HG03565 (cell line): Measurements from ENCODE around the gene SPCS3.
"Not testable (repeated sequence)": the region's sequence is repeated elsewhere in the genome, so short reads cannot be mapped to it uniquely, and the experiment has no call there.

Source experiments
- ATAC-seq: cut with Tn5 transposase; IDR thresholded peaks from one replicate; pipeline ENCODE4 v1.9.1; 2021; ENCODE audit warnings: mild to moderate bottlenecking, moderate library complexity; ENCODE audit not compliant: unreplicated experiment

The SPCS3 gene

DNA sequence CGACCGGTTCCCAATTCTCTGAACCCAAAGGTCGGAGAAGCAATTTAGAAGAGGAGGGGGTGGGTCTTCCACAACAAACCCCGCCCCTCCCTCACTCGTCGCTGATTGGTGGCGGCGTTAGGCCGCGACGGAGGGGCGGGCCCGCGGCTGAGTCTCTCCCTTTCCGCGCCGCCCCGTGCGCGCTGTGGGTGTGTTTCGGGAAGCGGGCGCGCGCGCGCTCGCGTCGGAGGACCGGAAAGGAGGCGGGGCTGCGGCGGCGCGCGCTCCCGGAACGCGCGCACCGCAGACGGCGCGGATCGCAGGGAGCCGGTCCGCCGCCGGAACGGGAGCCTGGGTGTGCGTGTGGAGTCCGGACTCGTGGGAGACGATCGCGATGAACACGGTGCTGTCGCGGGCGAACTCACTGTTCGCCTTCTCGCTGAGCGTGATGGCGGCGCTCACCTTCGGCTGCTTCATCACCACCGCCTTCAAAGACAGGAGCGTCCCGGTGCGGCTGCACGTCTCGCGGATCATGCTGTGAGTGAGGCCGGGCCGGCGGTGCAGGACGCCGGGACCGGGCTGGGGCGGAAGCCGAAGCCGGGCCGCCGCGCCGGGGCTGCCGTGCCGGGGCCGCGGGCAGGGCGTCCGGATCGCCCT, at the start of gene SPCS3:
SPCS3 (plus strand) TSS at position 263 of the 636 bp plus-strand sequence; CDS start at position 374, 111 bp downstream.
- ATAC-seq, result peak; percentile 84

DNA sequence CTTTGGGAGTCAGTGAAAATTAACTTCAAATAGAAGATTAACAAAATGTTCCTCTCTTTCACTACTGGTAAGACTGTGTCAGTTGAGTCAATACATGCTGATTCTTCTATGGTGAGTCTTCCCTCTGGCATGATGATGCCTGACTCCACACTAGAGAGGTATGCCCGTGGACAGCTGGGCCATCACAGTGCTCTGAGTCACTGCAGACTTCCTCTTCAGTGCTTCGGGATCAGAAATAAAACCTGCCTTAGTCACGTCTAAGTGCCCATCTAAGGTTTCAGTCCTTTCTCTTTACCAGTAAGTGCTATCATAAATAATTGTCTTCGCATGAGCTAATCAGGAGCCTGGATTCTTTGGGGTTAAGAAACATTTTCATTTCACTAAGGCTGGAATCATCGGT, 49.1 kb upstream of the SPCS3 start:
- ATAC-seq, result no peak

DNA sequence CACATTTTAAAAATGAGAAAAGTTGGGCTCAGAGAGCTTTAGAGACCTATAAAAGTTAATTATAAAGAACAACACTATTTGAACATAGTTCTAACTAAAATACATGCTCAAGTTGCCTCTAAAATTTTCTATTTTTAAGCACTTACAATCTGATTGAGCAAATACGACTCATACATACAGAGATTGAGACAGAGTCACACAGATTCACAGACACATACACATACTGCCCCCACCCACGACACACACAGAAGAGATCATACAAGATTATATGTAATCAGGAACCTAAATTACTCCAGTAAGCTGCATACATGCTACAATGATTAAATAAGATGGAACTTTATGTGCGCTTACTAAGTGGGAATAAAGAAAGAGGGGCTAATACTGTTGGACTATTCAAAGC, 48.0 kb upstream of the SPCS3 start:
- ATAC-seq, result no peak

DNA sequence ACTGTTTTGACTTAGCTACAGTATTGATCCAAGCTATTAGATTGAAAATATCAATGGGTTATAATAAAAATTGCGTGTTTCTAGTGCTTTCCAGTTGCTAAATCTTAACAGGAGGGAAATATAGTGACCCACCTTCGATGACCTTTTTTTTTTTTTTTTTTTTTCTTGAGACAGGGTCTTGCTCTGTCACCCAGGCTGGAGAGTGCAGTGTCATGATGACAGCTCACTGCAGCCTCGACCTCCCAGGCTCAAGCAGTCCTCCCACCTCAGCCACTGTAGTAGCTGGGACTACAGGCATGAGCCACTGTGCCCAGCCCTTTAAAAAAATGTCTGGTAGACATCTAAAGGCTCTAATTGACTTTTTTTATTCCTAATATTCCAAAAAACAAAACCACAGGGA, 47.0 kb upstream of the SPCS3 start:
- ATAC-seq, result no peak

DNA sequence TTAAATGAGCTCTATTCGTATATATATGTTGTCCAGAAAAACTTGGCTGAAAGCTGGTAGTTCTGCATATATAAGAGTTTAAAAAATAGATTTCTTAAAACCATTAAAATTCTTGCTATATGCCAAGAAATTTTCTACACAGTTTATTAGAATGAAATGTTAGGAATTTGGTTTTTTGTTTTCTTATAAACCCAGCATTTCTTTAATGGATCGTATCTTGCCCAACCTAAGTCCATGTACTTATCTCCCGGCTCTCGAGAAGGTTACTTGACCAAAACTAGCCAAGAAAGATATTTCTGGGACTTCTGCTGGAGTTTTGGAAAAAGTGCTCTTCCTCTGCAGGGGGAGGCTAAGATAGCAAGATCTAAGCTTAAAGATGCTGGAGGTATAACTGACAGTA, 46.0 kb upstream of the SPCS3 start:
- no peak for ATAC-seq

DNA sequence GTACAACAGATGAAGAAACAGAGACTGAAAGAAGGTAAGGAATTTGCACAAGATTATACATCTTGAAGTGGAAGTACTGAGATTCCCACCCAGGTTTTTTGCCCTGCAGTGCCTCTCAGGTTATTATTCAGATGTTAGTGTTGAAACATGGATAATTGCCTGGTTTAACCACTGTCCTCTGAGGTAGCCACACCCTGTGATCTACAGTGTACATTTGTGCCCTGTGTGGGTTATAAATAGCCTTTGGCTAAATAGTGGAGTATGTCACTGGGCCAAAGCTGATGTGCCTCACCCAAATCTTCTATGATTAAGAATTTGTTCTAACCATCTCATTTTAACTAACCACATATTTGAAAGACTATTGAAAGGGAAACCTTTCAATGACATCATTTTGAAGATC, 45.3 kb upstream of the SPCS3 start:
- ATAC-seq, result no peak

DNA sequence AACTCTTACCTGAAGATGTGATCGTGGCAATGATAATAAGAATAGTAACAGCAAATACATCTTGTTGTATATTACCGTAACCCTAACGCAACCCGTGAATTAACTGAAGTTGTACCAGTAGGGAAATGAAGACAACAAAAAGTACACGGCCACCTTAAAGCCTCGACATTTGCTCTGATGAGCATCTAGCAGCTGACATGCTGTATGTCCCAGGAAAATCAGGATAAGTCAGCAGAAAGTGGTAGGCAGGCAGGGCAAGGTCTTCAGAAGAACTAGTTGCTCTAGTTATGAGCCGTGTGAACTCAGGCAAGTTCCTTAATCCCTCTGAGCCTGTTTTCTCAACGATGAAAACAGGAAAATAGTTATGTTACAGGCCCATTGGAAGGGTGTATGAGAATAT, 43.1 kb upstream of the SPCS3 start:
- no peak for ATAC-seq

DNA sequence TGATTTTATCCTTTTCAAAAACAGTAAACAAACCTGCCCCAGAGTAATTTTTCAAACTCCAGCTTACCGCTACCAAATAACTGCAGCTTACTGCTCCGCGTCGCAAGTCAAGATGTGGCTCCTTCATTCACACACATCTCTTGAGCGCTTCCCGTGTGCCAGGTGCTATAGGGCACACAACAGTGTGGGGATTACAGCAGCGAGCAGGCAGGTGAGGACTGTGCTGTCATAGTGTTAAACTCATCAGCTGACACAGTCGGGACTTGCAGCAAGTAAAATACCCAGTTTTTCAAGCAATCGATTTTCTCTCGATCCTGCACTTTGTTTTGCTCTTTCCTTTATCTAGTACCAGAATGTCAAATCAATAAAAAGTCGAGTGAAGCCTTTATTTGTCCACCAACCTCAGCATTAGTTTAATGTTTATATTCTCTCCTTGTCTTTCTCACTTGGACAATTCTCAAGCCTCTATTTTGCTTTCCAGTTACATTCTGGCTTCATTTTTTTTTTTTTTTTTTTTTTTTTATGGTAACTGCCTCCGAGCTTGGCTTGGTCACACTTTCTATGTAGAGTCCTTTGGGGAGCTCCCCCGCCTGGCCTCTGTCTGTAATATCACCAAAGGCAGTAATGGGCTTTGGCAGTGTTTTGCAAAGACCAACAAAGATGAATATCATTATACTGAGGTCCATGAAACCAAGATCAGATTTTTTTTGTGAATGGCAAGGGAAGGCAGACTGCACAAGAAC, 42.4 kb upstream of the SPCS3 start:
- peak; percentile 92 for ATAC-seq

DNA sequence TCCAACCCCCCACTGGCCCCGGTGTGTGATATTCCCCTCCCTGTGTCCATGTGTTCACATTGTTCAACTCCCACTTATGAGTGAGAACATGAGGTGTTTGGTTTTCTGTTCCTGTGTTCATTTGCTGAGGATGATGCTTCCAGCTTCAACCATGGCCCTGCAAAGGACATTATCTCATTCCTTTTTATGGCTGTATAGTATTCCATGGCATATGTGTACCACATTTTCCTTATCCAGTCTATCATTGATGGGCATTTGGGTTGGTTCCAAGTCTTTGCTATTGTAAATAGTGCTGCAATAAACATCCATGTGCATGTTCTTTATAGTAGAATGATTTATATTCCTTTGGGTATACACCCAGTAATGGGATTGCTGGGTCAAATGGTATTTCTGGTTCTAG, 40.2 kb upstream of the SPCS3 start:
- not testable (repeated sequence) for ATAC-seq

DNA sequence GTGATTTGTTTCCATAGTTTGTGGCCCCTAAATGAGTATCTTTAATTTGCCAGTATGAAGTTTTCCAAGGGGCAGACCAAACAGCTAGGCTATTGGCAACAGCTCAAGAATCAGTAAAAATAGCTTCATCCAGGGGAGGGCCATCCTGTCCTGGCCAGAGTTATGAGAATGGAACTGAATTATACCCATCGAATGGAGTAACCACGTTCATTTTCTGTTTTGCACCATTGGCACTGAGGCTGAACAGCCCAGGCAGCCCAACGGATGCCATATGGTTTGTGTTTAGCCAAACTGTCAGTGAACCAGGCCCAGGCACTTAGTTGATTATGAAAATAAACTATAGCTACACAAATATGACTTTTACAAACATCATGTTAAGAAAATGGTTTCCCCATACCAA, 33.0 kb upstream of the SPCS3 start:
- no peak for ATAC-seq

DNA sequence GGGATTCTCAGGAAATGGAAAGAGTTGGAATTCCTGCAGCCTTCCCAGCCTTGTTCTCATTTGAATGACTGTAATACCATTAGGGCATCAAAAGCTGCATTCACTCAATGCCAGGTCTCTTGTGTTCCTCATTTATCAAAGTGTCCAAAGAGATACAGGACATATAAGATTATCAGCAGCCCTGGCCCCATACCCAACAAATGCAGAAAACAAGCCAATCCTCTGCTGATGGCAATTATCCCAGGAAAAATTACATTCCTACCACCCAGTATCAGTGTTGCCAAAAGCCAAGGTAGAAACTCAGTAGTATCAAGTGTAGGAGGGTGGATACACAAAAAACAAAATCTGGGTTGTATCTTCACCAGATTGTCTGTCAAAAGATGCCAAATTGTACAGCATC, 32.2 kb upstream of the SPCS3 start:
- ATAC-seq, result no peak

DNA sequence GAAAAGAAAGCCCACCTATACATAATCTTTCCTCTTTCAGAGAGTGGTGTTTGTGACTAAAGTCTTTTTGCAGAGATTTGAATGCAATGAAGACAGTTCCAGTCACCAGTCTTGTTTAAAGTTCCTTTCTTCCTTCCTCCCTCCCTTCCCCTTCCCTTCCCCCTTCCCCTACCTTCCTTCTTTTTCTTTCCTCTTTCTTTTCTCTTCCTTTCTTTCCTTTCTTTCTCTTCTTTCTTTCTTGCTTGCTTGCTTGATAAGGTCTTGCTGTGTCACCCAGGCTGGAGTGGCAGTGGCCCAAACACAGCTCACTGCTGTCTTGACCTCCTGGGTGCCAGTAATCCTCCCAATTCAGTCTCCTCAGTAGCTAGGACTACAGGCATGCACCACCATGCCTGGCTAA, 31.7 kb upstream of the SPCS3 start:
- no peak for ATAC-seq

DNA sequence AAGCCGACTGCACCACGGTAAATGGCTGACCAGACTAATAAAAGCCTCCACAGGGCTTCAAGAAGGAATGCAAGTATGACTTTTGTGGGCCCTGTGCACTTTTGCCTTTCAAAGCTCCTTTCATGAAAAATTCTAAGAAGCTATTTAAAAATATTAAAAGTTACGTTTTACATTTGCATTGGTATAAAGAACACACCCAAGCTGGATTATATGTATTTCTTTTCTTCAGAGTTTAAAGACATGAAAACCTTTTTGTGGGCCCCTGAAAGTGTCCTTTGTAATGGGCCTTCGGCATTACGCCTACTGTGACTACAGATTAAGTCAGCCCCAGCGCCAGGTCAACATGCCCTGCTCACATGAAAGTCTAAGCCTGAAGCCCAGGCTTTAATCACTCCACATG, 30.2 kb upstream of the SPCS3 start:
- no peak for ATAC-seq

DNA sequence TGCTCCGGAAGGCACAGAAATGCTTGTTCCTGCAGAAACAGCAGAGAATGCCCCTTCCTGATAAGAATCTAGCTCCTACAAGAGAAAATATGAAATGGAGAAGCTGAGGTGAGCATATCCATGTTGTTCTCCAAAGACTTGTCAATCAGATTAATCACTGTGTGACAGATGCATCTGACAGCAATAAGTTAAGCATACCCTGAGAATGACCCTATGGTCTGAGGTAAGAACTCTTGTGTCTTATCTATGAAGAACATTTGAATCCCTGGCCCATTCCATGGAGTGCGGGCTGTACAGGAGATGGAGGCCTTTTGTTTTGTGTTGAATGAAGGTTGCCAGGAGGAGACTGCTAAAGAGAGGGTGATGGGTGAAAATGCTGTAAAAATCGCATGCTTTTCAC, 29.2 kb upstream of the SPCS3 start:
- no peak for ATAC-seq

DNA sequence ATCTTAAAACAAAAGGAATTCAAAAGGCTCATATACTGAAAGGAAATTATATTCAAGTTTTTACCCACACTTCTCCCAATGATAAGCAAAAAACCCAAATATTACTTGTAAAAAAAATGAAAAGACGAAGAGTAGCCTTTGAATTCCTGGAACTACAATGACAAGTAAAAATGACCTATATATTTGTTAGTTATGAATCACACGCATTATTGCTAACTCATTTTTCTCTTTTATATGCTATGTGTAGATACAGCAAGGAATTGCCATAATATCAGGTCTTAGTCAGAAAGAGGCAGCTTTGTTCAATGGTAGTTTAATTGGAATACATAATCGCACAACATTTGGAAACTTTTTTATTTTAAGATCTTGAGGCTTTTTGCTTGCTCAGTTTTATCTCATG, 28.0 kb upstream of the SPCS3 start:
- ATAC-seq, result no peak

DNA sequence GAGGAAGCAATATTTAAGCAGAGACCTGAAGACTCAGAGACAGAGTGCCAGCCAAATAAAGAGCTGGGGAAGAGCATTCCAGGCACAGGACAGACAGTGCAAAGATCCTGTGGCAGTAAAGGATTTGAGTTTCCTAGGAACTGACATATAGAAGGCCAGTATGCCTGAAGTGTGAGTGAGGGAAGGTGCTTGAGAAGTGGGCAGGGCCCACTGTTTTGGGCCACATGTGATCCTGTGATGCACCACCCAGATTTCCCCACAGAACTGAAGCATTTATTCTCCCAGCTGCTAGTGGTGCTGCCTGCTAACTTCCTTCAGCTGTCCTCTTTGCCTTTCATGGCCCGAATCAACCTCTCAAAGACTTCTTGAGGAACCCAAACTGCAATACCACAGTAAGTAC, 26.8 kb upstream of the SPCS3 start:
- ATAC-seq, result no peak

DNA sequence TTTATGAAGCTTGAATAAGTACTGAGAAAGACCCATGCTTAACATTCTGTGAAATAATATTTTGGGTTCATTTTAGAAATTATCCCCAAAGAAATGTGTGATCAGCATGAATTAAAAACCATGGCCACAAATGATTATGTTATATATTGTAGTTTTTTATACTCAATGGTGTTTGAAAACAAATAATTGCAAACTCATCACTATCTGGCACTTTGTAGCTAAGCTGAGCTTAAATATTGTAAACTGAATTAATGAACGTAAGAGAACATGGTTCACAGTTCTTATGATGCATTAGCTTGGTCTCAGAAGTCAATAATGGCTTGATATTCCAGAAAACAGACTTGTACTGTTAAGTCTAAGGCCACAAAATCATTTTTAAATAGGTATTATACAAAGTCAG, 26.1 kb upstream of the SPCS3 start:
- ATAC-seq, result no peak

DNA sequence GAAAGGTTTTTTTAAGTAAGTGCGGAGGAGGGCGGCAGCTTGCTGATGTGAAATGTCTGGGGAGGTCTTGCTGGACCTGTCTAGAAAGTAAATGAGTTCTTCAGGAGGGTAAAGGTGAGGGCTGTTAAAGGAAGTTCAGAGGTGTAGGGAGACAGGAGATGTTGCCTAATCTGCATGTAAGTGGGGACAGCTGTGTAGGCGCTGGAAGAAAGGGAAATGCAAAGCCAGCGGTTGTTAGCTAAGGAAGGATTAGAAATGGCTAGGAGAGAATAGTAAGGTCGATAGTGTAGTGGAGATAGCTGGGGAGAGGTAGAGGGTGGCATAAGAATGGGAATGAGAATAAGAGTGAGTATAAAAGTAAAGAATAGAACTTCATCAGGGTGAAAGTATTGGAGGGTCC, 23.9 kb upstream of the SPCS3 start:
- not testable (repeated sequence) for ATAC-seq

DNA sequence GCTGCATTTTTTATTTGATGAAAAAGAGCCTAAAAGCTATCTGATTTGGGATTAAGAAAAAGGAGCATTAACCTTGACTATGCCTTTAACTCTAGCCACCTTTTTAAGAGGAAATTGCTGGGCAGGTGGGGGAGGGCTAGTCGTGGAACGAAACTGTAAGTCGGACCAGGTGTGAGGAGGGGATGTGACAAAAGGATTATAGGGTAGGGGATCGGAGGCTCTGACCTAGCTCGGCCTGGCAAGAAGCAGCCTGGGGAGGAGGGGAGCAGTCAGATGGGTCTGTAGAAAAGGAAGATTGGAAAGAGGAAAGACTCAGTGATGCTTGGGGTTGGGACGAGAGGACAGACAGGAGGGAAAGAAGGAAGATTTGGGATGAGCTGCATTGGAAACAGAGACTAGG, 21.1 kb upstream of the SPCS3 start:
- ATAC-seq, result no peak

DNA sequence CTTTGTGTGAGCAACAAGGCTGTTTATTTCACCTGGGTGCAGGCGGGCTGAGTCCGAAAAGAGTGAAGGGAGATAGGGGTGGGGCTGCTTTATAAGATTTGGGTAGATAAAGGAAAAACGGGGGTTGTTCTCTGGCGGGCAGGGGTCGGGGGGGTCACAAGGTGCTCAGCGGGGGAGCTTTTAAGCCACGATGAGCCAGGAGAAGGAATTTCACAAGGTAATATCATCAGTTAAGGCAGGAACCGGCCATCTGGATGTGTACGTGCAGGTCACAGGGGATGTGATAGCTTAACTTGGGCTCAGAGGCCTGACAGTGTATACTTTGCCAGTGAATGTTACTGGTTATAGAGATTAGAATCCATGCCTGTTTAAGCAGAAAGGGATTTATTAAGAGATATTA, 19.7 kb upstream of the SPCS3 start:
- no peak for ATAC-seq

DNA sequence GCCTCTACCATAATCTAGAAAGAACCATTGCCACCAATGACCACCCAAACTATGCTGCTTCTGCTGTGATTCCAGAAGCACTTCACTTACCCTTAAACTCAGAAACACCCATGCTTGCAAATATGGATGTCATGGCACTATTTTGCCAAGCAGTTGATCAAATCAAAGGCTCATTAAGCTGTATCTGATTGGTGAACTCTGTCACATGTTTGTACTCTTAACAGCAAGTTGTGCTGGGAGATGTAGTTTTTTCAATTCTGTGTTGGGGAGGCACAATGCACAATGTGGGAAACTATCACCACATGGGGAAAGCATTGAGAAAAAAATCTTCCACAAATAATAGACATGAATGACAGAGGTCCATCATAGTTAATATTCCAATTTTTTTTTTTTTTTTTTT, 19.2 kb upstream of the SPCS3 start:
- ATAC-seq, result no peak

DNA sequence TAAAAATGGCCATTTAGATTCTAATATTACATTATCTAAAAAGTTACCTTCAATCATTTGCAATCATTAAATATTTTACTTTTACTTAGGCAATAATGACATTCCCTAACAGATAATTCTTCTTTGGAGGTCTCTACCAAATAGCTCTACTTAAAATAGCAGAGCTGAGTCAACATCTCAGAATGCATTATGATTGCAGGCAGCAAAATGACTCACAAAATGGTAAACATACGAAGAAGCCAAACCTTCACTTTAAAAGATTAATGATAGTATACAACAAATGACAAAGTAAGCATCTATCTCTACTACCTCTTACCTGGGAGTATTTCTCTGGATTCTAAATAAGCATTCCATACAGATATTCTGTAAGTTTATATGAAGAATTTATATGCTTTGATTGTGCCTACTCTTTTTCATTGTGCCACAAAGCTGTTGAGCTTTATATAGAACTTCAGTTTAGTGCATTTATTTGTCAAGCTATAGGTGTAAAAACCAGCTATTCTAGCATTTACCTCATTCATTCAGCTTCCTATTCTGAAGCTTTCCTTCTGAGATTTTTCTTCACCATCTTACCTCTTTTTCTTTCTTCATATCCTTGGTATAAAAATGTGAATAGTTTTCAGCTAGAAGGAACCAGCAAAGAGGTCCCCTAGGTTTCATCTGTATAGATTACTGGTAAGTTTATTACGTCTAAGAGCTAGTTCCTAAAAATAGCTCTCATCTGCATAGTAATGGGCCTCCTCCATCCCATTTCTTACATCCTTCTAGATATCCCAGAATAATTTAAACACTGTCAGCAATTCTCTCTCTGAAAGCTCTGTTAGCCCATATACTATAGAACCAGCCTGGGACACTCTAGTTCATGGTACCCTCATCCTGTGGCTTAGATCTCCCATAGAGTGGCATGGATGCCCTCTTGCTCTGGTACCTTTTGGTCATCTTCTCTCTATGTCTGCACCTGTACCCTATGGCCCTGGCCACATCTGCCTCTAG, 17.2 kb upstream of the SPCS3 start:
- no peak for ATAC-seq
